ENCODE results near the gene NUDT1. TPM values are rescaled to one million over a fixed set of nuclear protein-coding genes. Genes with fewer than 3 reads are reported as not detected.

NUDT1 gene
- total RNA-seq, 1 donor from 2014 or later = 60.2 TPM

GRCh38 chr7:2299131-2299829 is 57.3 kb downstream of the NUDT1 start:
- H3K36me3 Mint-ChIP-seq (ENCODE audit: low read depth) = no peaks in the 10 kb centered on the region
- no peak for TF ChIP-seq CTCF (conservative IDR thresholded peaks at IDR 0.05)
- no peak overlapping the region for H3K27ac Mint-ChIP-seq (ENCODE audit: unreplicated experiment)
- H3K4me1 Mint-ChIP-seq = peaks cover 17% of the 10 kb centered on the region
- H3K27me3 Mint-ChIP-seq (ENCODE audit: low read depth) = no peaks in the 10 kb centered on the region
- H3K9me3 Mint-ChIP-seq = peaks cover 2% of the 10 kb centered on the region
- no peak for DNase-seq (ENCODE audit: low read depth, low spot score)
- no peak overlapping the region for H3K4me3 Mint-ChIP-seq

GRCh38 chr7:2299870-2300512 is 58.0 kb downstream of the NUDT1 start:
- no peak overlapping the region for H3K27ac Mint-ChIP-seq (ENCODE audit: unreplicated experiment)
- H3K9me3 Mint-ChIP-seq = peaks cover 2% of the 10 kb centered on the region
- DNase-seq (ENCODE audit: low read depth, low spot score) = no peak
- no peak overlapping the region for H3K4me3 Mint-ChIP-seq
- no peak for TF ChIP-seq CTCF (conservative IDR thresholded peaks at IDR 0.05)
- H3K4me1 Mint-ChIP-seq = peaks cover 17% of the 10 kb centered on the region
- no peaks in the 10 kb centered on the region for H3K27me3 Mint-ChIP-seq (ENCODE audit: low read depth)
- H3K36me3 Mint-ChIP-seq (ENCODE audit: low read depth) = no peaks in the 10 kb centered on the region

Small RNAs within 50 kb of the gene (microRNA-seq; reads per million reads assigned to microRNA genes)
- gene MIR6836 = 5.3 reads per million

Other genes starting within 250 kb of the NUDT1 start
- gene MAD1L1, start 9.3 kb upstream of the NUDT1 start, total RNA-seq = 49.7 and 53.8 TPM in 2 replicates
- gene MRM2, start within 50 bp of the NUDT1 start, total RNA-seq = 45.1 and 48.5 TPM in 2 replicates
- gene SNX8, start 72.2 kb downstream of the NUDT1 start, total RNA-seq = 30.4 and 31.8 TPM in 2 replicates
- gene EIF3B, start 112.6 kb downstream of the NUDT1 start, total RNA-seq = 218 and 224 TPM in 2 replicates
- gene CHST12, start 161.4 kb downstream of the NUDT1 start, total RNA-seq = 13.5 and 15.0 TPM in 2 replicates
- gene GRIFIN, start 234.2 kb downstream of the NUDT1 start, total RNA-seq = not detected in 2 replicates